IPS-NIHi7 (cell line): ENCODE measurements around the gene NLRP2B.
"Not testable (repeated sequence)": the region's sequence is repeated elsewhere in the genome, so short reads cannot be mapped to it uniquely, and the experiment has no call there.

Source experiments
- DNase-seq: peaks from one replicate; pipeline ENCODE4 v3.0.0; 2012; ENCODE audit warnings: mixed read lengths; ENCODE audit errors: extremely low spot score

The NLRP2B gene

GRCh38 chrX:57680160-57680559 lies at the start of gene NLRP2B:
Gene NLRP2B (minus strand): TSS chrX:57680260.
- DNase-seq: no peak

- DNase-seq: not testable (repeated sequence)
These were observed 45.9 kb upstream of the NLRP2B start for GRCh38 chrX:57725995-57726394.

DNA sequence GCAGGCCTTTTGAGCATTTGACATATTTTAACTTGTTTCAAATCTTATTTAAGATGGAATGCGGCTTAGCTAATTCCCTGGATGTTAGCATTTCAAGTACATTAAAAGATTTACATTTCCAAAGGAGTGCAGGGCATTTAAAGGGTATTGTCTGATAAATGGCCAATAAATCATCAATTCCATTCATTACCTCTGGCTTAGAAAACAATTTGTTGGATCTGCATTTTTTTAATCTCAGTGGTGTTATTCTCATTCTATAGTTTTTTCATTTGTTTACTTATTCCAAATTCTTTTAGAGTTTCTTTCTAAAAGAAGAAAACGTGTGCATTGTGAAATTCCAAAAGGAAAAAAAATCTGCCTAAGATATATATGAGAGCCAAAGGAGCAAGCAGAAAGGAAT lies 1.3 kb upstream of the NLRP2B start:
- DNase-seq: no peak

GRCh38 chrX:57678686-57679428 lies 1.2 kb downstream of the NLRP2B start:
- no peak for DNase-seq

GRCh38 chrX:57677132-57677858 lies 2.8 kb downstream of the NLRP2B start:
- DNase-seq: no peak

DNA sequence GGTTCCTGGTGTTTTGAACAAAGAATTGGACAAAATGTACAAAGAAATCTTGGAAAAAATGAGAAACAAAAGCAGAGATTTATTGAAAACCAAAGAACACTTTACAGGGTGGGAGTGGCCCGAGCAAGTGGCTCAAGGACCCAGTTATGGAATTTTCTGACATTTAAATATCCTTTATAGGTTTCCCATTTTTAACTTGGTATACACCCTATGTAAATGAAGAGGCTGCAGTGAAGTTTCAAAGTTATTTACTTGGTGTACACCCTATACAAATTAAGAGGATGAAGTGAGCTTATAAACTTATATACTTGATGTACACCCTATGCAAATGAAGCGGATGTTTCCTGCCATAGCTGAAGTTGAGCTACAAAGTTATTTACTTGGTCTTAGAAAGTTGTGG lies 4.7 kb downstream of the NLRP2B start:
- DNase-seq: no peak

GRCh38 chrX:57674861-57675260 lies 5.2 kb downstream of the NLRP2B start:
- no peak for DNase-seq

DNA sequence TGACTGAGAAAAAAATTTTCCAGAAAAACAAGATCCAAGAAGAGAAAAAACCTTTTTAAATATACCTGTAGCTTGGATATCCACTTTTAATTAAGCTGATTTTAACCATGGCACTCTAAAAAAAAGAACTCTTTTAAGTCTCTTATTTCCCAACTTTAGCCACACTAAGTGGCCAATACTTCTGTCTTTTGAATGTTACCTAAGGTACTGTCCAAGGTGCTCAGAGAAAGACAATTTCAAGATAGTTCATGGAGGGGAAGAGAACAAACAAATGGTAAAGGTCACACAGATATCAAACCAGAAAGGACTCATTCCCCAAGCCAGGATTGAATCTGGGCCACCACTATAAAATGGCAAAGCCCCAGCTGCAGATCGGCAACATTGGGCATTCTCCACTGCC lies 10.1 kb downstream of the NLRP2B start:
- DNase-seq: no peak

GRCh38 chrX:57667010-57667409 lies 13.1 kb downstream of the NLRP2B start:
- no peak for DNase-seq

- DNase-seq: no peak
These were observed 25.0 kb downstream of the NLRP2B start for GRCh38 chrX:57655065-57655464.

DNA sequence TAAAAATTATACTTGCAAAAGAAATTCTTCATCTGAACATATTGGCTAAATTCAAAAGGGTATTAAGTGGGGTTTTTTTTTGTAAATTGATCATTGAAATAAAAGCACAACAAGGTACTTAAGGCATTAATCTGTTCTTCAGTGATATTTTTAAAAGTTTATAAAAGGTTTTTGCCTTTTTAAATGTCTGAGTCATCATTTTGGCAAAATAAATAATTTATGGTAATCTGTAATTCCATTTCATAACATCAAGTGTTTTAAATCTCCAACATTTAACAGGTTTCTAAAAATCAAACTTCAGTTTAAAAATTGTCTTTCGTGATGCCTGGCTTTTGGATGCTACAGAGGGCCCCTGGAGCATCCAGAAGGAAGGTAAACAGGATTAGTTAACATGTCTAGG lies 27.4 kb downstream of the NLRP2B start:
- no peak for DNase-seq

GRCh38 chrX:57651169-57651919 lies 28.7 kb downstream of the NLRP2B start:
- DNase-seq: peak; percentile 16

DNA sequence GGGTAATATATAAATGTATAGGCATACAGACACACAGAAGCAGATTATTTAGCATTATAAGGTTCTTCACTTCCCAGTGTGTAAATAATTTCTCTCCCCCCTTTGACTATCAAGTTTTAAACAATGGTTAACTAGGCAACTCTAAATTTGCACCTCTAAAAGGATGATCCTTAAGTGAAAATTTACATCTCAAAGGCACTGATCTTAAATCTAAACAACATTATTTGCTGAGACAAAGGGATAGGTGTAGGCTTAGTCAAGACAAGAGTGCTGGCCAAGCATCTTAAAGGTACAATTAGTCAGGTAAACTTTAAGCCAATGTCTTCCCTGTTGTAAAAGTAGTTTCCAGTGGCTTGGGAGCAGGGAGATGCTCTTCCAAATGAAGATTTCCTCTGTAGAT lies 33.0 kb downstream of the NLRP2B start:
- peak; percentile 5 for DNase-seq

DNA sequence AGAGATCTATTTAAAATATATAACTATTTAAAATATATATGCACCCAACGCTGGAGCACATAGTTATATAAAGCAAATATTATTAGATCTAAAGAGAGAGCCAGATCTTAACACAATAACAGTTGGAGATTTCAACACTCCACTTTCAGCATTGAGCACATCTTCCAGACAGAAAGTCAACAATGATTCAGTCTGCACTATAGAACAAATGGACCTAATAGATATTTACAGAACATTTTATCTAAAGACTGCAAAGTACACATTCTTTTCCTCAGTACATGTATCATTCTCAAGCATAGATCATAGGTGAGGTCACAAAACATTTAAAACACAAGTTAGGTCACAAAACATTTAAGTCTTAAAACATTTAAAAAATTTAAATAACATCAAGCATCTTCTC lies 36.4 kb downstream of the NLRP2B start:
- DNase-seq: no peak

GRCh38 chrX:57641338-57641737 lies 38.7 kb downstream of the NLRP2B start:
- no peak for DNase-seq

DNA sequence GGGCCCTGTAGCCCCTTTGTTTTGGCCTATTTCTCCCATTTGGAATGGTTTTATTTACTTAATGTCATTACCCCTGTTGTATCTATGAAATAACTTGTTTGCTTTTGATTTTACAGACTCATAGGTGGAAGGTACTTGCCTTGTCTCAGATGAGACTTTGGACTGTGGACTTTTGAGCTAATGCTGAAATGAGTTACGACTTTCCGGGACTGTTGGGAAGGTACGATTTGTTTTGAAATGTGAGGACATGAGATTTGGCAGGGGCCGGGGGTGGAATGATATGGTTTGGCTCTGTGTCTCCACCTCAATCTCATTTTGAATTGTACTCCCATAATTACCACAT lies 39.4 kb downstream of the NLRP2B start:
- no peak for DNase-seq

DNA sequence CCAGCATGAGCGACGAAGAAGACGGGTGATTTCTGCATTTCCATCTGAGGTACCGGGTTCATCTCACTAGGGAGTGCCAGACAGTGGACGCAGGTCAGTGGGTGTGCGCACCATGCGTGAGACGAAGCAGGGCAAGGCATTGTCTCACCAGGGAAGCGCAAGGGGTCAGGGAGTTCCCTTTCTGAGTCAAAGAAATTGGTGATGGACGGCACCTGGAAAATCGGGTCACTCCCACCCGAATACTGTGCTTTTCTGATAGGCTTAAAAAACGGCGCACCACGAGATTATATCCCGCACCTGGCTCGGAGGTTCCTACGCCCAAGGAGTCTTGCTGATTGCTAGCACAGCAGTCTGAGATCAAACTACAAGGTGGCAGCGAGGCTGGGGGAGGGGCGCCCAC lies 50.6 kb downstream of the NLRP2B start:
- DNase-seq: not testable (repeated sequence)
